Breast epithelium (tissue), 3 donors: Measurements from ENCODE around the gene BNIP3. TPM values are rescaled to one million over a fixed set of nuclear protein-coding genes. Genes with fewer than 3 reads are reported as not detected.

Experiments
- total RNA-seq, 3 donors: library from RNA; depleted of rRNA; stranded (reverse); fragments of >200 nt; gene quantifications; one replicate each; pipeline ENCODE4 v1.1.0, GENCODE V29; 2016

The BNIP3 gene
- total RNA-seq, 3 donors from 2014 or later = 81.9 to 235 (median 107) TPM

Other genes starting within 250 kb of the BNIP3 start
- gene PPP2R2D, start 80.9 kb downstream of the BNIP3 start, total RNA-seq = 10 to 100 TPM; 33.0 to 51.8 (median 44.1) TPM
- gene JAKMIP3, start 84.0 kb upstream of the BNIP3 start, total RNA-seq = 1 to 10 TPM in 1 of 3 donors, under 1 TPM in 2; 0.16 to 1.3 (median 0.98) TPM
- 1 to 10 TPM; 1.9 to 2.3 (median 2.1) TPM for gene DPYSL4, start 205.0 kb upstream of the BNIP3 start, total RNA-seq